ENCODE measurements around the gene ARL3.

DNA sequence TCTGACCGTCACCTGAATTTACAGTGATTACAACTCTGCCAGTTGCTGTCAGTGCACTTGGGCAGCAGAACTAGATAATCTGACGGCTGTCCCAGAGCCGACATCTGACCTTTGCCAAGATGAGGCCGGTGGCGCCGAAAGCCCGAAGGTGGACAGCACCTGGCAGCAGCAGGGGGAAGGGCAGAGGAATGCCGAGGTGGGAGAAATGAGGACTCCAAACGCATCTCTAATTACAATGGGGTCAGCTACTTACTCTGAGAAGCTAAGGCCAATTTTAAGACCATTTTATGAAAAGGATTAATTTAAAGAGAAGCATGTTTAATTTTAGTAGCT is 36.2 kb downstream of the ARL3 start:
- TF ChIP-seq, protein P1, sequence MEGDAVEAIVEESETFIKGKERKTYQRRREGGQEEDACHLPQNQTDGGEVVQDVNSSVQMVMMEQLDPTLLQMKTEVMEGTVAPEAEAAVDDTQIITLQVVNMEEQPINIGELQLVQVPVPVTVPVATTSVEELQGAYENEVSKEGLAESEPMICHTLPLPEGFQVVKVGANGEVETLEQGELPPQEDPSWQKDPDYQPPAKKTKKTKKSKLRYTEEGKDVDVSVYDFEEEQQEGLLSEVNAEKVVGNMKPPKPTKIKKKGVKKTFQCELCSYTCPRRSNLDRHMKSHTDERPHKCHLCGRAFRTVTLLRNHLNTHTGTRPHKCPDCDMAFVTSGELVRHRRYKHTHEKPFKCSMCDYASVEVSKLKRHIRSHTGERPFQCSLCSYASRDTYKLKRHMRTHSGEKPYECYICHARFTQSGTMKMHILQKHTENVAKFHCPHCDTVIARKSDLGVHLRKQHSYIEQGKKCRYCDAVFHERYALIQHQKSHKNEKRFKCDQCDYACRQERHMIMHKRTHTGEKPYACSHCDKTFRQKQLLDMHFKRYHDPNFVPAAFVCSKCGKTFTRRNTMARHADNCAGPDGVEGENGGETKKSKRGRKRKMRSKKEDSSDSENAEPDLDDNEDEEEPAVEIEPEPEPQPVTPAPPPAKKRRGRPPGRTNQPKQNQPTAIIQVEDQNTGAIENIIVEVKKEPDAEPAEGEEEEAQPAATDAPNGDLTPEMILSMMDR (IDR thresholded peaks at IDR 0.05 in 8 of 11, conservative IDR thresholded peaks at IDR 0.05 in 3 of 11) = no peak
- no peak for TF ChIP-seq POLR2AphosphoS5 (IDR thresholded peaks at IDR 0.05)
- no peak for TF ChIP-seq POLR2A (IDR thresholded peaks at IDR 0.05)
